T47D (cell line): ENCODE results near the gene ZBED5.

ENCODE experiments used
- DNase-seq, 2 experiments: peaks; one replicate each; pipeline versions ENCODE4 v3.0.0 to v3.0.0-alpha.2; 2011 to 2012; ENCODE audit warnings: low read depth in 1 of 2, low spot score in 1 of 2
- JUND ChIP-seq: IDR thresholded peaks from 2 replicates; pipeline ENCODE4 v1.6.1; 2012; ENCODE audit warnings: low read depth
- in situ Hi-C: cut with HindIII; loops from 2 replicates; pipeline ENCODE4 v1.10.0; 2016; ENCODE audit warnings: low sequenced_read_pairs, low pct_unique_long_range_greater_than_20kb

ZBED5 gene

GRCh38 chr11:10857709-10858438 lies at the start of gene ZBED5:
ZBED5 (minus strand) TSS chr11:10858053; CDS start chr11:10854945, 3,108 bp downstream.
- no peak for TF ChIP-seq JUND
- in situ Hi-C loops: no loop called here
- DNase-seq: peak; percentile 78 to 97

DNA sequence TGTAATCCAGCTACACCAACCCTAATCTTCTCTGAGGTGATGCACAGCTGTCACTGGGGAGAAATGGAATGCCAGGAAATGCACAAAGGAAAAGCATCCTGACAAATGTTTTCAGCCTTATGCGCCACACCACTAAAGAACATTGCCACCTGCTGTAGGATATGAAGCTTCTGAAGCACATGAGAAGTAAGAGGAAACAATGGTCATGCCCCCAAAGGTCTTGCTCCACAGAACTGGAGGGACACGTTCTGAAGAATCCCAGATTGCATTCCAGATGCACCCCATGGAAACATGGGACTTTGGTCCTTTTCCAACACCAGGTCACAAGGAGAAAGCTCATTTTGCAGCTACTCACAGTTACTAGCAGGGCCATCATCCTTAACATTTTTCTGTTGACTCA lies 48.7 kb upstream of the ZBED5 start:
- no peak for TF ChIP-seq JUND
- peak in 1 of 2 experiments; percentile 89 for DNase-seq
- in situ Hi-C loops: no loop called here

DNA sequence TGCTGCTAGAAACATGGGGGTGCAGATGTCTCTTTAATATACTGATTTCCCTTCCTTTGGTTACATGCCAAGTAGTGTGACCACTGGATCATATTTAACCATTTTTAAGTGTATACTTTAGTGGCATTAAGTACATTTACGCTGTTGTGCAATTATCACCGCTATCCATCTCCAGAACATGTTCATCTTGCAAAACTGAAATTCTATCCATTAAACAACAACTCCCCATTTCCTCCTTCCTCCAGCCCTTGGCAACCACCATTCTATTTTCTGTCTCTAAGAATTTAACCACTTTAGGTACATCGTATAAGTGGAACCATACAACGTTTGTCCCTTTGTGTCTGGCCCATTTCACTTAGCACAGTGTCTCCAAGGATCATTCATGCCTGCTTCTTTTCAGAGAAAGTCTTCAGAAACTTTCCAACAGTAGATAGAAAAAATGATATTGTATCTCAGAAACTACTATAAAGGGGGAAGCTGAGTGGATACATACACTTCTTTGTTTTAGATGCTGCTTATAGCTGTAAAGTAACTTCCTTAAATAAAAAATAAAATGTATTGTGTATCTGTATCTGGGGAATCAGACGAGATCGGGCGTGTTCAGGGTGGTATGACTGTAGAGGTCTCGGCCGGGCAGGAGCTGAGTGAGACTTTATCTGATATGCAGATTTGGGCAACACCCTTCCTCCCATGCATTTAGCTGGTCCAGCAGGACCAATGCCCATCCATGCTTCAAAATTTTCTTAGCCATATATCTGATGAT lies 44.6 kb upstream of the ZBED5 start:
- in situ Hi-C loops: no loop called here
- DNase-seq: peak in 1 of 2 experiments; percentile 46

GRCh38 chr11:10900681-10901415 lies 43.0 kb upstream of the ZBED5 start:
- TF ChIP-seq JUND: no peak
- in situ Hi-C loops: no loop called here
- DNase-seq: no peak

More for the DNA sequence above, 44.6 kb upstream of the ZBED5 start:
- no peak for TF ChIP-seq JUND

- in situ Hi-C loops: no loop called here
- DNase-seq: no peak
- TF ChIP-seq JUND: no peak
Measured at GRCh38 chr11:10899121-10899830, 41.4 kb upstream of the ZBED5 start.

DNA sequence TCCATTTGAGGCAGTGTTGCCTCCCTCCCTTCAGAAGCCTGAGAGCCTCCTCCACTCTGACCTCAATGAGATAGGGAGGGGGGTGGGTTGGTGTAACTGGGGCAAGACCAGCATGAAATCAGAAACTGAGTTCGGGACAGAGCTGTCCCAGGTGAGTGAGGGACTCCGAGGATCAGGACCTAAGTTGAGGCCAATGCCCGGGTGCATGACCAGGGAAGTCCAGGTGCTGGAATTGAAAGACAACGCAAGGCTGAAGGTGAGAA lies 40.8 kb upstream of the ZBED5 start:
- no peak for TF ChIP-seq JUND
- in situ Hi-C loops: no loop called here
- no peak for DNase-seq

DNA sequence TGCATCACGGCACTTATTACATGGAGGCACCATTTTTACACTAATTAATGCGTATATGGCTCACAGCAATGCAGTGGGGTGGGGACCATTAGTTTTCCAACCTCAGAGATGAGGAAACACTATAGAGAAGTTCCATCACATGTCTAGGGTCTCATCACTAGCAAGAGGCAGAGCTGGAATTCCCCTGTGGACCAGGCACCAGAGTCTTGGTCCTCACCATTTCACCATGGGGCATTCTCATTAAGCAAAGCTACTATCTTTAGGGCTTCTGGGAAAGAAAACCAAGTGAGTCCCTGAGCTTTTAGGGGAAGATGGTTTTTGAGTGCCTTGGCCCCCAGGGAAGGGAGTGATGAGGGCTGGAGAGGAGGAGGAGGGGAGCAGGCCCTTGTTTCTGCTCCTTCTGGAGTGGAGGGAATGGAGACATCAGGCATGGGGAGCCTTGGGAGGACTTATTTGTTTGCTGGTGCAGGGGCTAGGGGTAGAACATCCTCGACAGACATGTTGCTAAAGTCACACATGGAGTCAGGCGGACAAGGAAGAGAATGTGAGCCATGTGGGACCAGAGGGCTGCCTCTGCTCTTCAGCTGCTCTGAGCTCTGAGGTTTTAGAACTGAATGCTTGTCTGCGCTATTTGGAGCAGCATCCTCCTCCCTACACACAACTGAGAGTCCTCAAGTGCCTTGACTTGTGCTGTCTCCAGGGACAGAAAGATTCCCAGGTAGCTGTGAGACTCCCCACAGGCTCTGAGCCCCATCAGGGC lies 40.3 kb upstream of the ZBED5 start:
- TF ChIP-seq JUND: no peak
- no peak for DNase-seq
- in situ Hi-C loops: no loop called here

GRCh38 chr11:10897150-10897549 lies 39.3 kb upstream of the ZBED5 start:
- no peak for TF ChIP-seq JUND
- DNase-seq: no peak
- in situ Hi-C loops: no loop called here

DNA sequence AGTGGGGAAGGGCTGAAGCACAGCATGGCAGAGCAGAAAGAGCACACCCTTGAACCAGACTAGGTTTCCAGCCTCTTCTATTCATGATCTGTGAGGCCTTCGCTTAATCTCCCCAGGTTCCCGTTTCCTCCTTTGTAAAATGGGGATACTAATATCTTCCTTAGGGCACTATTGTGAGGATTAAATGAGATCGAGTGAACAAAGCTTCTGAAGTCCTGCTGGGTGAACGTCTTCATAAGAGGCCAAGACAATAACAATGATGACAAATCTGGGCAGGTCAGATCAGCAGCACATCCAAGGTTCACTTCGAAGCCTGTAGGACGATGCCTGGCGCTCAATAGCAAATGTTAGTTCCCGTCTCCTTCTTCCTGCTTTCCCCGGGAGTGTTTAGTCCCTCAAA lies 38.6 kb upstream of the ZBED5 start:
- TF ChIP-seq JUND: no peak
- no peak for DNase-seq
- in situ Hi-C loops: no loop called here

- no peak for TF ChIP-seq JUND
- in situ Hi-C loops: no loop called here
- no peak for DNase-seq
Measured at GRCh38 chr11:10895285-10895684, 37.4 kb upstream of the ZBED5 start.

DNA sequence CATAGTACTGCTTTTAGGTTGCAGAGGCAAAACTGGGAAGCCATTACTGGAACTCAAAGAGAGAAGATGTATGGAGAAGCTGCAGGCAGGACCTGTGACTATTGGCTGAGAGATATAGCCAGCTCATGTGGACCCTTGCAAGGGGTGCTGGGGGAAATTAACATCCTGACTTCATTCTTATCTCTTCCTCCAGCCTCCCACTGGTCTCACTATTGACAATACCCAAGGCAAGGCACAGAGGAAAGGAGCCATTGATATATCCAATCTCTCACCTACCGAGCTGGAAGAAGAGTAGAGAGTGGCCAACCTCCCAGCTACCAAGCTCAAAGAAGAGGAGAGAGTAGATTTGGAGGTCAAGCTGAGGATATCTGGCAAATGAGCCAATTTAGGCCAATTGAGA lies 36.8 kb upstream of the ZBED5 start:
- in situ Hi-C loops: no loop called here
- DNase-seq: no peak
- TF ChIP-seq JUND: no peak

DNA sequence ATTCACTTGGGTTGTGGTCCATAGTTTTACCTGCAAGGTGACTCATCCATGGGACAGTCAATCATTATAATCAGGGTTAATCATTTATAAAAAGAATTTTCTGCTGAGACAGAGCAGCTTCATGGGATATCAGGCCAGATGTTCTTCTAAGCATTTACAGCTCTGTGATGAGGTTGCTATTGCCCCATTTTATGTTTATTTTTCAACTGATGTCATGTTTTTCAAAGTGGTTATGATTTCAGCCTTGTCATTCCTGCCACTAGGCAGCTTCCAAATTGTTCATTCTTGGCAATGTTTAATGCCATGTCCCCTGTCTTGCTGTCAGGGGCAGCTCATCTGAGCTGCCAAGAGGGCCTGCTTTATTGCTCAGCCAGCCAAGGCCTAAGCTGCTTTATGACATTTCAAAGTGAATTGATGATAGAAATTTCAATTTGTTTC lies 35.9 kb upstream of the ZBED5 start:
- DNase-seq: no peak
- TF ChIP-seq JUND: no peak
- in situ Hi-C loops: no loop called here
